Measurements from ENCODE around the gene RASA2.

The RASA2 gene

DNA sequence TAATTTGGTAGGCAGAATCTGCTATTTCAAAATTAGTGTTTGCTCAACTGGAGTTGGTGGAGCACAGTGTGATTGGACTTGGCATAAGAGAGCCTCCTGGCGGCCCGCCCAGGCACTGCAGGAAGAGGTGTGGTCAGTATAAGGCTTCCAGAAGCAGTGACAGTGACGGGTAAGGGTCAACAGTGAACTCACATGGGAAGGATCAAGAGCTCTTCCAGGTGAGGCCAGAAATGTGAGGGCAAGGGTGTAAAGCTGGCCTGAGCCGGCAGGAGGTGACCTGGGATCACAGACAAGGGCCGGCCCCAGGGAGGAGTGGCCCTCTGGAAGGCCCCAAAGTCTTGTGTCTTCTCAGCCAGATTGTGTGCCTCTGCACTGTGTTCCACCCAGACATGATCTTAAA is 158.1 kb downstream of the RASA2 start:
- Mint-ChIP-seq H3K27me3 (no peaks in the 10 kb centered on the region), H3K27ac (no peak overlapping the region), H3K4me3 (no peak overlapping the region), H3K9me3 (no peaks in the 10 kb centered on the region), H3K4me1 (no peaks in the 10 kb centered on the region)
- ATAC-seq (peak; percentile 88), DNase-seq (peak; percentile 66 to 71)

DNA sequence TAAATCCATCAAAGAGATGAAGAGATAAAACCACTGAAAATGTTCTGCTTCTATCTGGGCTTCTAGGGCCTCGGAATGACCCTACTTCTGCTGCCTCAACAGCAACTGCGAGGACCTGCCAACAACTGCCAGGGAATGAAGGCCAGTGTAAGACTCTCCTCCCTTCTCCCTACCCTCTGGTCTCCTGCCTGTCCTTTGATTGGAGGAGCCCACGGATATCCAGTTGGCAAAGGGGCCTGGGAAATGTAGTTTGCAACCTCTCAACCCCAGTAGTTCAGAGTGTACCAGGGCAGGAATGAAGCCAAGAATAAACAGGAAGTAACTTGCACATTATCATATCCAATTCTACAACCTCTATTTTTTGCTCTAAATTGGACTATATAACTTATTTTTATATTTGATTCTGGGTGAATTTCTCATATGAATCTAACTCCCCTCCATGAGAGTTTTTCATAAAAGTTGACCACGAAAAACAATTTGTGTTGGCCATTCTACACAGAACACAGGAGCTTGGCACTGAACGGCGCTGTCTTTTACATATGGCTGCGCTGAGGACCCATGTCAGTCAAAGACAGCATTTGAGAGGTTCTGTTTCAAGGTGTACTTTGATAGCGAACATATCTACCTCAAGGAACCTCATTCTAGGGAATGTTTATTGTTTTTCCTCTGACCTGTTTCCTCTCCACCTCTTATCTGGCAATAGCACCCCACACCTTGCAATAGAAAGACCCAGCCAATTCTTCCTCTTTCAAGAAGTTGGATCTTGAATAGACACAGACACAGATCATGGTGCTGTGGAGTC is 160.1 kb downstream of the RASA2 start:
- no peak overlapping the region for H3K4me3 Mint-ChIP-seq
- H3K4me1 Mint-ChIP-seq = no peaks in the 10 kb centered on the region
- H3K27ac Mint-ChIP-seq = no peak overlapping the region
- no peaks in the 10 kb centered on the region for H3K27me3 Mint-ChIP-seq
- no peaks in the 10 kb centered on the region for H3K9me3 Mint-ChIP-seq
- no peak for ATAC-seq
- DNase-seq = no peak

DNA sequence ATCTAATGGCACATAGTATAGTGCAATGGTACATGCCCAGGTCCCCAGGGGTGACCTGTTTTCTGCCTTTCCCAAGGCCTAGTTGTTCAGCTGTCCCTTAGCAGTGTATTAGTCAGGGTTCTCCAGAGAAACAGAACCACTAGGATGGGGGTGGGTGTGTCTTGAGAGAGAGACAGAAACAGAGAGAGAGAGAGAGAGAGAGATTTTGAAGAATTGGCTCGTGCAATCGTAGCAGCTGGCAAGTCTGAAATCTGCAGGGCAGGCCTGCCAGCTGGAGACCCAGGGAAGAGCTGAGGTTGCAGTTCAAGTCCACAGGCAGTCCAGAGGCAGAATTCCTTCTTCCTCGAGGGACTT is 160.7 kb downstream of the RASA2 start:
- ATAC-seq = no peak

DNA sequence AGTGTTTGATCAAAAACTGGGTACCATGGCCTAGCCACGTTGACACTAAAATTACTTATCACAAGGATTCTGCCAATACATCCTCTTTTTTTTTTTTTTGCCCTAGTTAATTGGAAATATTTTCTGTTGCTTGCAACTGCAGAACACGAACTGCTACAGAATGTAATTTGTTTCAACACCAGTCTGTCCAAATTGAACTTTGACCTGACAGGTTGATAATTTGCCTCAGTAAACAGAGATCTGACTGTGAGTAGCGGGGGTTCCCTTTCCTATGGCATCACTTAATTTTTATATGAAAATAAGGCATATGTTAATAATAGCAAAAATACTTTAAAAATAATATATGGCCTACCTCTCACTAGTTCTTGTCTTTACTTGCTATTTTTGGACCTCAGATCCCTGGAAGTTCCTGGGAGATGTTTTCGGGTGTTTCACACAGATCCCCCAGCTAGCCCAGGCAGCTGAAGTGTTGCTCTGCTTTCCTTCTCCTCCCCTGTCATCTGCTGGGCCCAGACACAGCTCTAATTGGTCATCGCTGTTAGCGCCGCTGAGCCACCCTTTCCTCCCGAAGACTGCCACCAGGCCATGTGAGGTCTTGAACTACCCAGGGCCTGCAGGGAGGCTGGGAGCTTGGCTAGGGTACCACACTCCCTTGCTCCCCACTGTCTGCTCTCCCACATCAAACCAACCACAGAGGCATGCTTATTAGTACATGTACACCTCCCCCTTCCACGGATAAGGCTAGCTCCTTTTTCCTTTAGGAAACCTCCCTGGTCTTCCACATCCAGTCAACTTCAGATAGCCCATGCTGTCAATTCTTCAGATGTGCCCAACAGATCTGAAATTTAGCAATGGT is 161.5 kb downstream of the RASA2 start:
- Mint-ChIP-seq H3K9me3 (no peaks in the 10 kb centered on the region), H3K27ac (peak overlapping the region in 1 of 2 donors; percentile 35), H3K27me3 (no peaks in the 10 kb centered on the region), H3K4me3 (no peak overlapping the region), H3K4me1 (no peaks in the 10 kb centered on the region)
- ATAC-seq (no peak), DNase-seq (no peak)

More for the DNA sequence above, 160.7 kb downstream of the RASA2 start:
- Mint-ChIP-seq H3K27me3 (no peaks in the 10 kb centered on the region), H3K4me1 (no peaks in the 10 kb centered on the region), H3K9me3 (no peaks in the 10 kb centered on the region), H3K4me3 (no peak overlapping the region), H3K27ac (no peak overlapping the region)
- no peak for DNase-seq

DNA sequence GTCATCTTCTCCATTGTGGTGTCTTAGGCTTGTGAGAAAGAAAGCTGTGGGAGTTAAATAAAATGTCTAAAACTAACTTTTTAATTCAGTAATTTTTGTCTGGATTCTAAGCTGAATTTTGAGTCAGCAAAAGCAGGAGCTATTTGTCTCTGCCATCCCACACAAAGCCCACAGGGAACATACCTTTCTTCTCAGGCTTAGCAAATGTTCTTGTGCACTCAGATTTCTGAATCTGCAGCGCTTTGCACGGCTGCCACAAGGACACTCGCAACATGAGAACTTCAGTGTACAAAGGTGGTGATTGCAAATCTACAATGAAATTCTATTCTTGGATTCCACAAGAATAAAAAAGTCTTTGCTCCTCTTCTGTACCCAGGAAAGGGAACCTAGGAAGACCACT is 163.0 kb downstream of the RASA2 start:
- Mint-ChIP-seq H3K27ac (no peak overlapping the region), H3K27me3 (no peaks in the 10 kb centered on the region), H3K4me3 (no peak overlapping the region), H3K4me1 (no peaks in the 10 kb centered on the region), H3K9me3 (no peaks in the 10 kb centered on the region)
- ATAC-seq (no peak), DNase-seq (no peak)

DNA sequence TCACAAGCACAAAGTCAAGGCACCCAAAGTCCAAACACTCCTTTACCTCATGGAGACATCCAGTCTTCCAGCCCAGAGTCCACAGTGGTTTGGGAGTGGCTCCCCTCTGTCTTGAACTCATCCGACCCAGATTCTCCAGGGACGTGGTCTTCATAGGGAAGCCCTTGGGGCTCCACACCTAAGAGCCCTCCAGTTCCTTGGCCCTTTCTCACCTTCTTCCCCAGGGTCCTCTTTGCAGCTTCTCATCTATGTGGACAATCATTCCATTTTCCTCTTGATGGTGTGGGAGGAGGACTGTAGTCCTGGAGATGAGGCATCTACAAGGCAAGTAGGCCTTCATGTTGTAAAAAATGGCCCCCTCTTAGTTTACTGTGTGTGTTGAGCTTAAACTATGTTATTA is 164.0 kb downstream of the RASA2 start:
- H3K27me3 Mint-ChIP-seq = no peaks in the 10 kb centered on the region
- H3K4me3 Mint-ChIP-seq = no peak overlapping the region
- H3K27ac Mint-ChIP-seq = no peak overlapping the region
- DNase-seq = no peak
- ATAC-seq = no peak
- no peaks in the 10 kb centered on the region for H3K9me3 Mint-ChIP-seq
- H3K4me1 Mint-ChIP-seq = no peaks in the 10 kb centered on the region

DNA sequence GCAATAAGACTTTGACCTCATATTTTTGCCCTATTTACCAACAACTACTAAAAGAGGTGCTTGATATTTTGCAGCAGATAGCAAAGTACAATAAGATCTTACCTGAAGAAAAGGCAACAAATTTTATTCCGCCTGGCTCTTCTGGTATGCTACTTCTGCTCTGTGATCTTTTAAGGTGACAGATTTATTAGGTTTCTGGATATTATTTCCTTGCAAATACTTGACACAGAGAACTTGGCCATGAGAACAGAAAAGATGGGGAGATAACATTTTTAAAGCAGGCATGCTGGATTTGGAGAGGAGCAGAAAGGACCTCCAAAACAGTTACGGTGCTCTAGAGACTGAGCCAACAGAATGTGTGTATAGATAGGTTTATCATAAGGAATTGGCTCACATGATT is 164.6 kb downstream of the RASA2 start:
- no peaks in the 10 kb centered on the region for H3K9me3 Mint-ChIP-seq

DNA sequence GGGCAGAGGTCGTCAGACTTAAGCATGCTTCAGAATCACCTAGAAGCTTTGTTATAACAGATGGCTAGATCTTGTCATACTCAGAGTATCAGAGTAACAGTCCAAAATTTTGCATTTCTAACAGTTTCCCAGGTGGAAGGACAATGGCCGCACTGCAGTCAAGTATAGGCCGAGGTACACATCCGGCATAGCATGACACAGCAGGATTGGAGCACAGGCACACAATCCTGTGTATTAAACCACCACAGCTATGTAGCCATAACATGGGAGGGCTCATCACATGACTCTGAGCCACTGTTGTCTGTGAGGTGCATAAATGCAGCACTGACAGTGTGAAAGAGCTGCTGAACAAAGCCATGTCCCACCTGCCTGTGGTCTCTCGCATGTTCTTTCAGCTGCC is 165.5 kb downstream of the RASA2 start:
- no peak for DNase-seq
- ATAC-seq = no peak
- H3K9me3 Mint-ChIP-seq = no peaks in the 10 kb centered on the region
- H3K4me3 Mint-ChIP-seq = no peak overlapping the region
- no peaks in the 10 kb centered on the region for H3K4me1 Mint-ChIP-seq
- H3K27ac Mint-ChIP-seq = no peak overlapping the region
- peaks cover 5% of the 10 kb centered on the region for H3K27me3 Mint-ChIP-seq

More for the DNA sequence above, 164.6 kb downstream of the RASA2 start:
- no peak overlapping the region for H3K27ac Mint-ChIP-seq
- DNase-seq = no peak
- H3K27me3 Mint-ChIP-seq = no peaks in the 10 kb centered on the region
- no peaks in the 10 kb centered on the region for H3K4me1 Mint-ChIP-seq
- H3K4me3 Mint-ChIP-seq = no peak overlapping the region
- no peak for ATAC-seq

DNA sequence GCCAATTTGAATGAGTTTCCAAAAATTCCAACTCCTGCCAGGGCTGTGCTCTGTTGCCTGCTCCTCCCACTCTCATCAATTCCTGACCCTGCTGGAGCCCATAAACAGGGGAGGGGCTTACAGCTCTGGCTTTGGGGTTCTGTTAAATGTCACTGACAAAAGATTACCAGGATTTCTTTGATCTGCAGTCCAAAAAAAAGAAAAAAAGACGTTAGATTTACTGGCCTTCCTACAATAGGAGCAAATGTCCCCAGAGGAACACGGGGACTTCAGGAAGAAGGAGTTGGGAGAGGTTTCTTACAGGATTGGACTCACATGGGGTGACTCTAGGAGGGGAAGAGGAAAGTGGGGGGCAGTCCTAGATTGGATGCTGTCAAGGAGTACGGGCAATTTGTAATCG is 167.0 kb downstream of the RASA2 start:
- H3K4me1 Mint-ChIP-seq = no peaks in the 10 kb centered on the region
- no peak for DNase-seq
- no peak for ATAC-seq
- H3K4me3 Mint-ChIP-seq = no peak overlapping the region
- H3K9me3 Mint-ChIP-seq = no peaks in the 10 kb centered on the region
- H3K27ac Mint-ChIP-seq = no peak overlapping the region
- H3K27me3 Mint-ChIP-seq = peaks cover 20% of the 10 kb centered on the region

DNA sequence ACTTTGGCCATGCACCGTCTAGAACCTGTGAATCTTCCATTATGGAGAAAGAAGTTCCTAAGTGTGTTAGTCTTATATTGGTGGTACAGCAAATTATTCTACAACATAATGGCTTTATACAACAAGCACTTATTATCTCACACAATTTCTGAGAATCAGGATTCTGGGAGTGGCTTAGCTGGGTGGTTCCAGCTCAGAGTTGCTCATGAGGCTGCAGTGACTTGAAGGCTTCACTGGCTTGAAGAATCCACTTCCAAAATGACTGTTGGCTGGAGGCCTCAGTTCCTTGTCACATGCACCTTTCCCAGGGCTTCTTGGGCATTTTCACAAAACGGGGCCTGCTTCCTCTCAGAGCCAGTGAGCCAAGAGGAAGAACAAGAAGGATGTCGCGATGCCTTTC is 169.0 kb downstream of the RASA2 start:
- Mint-ChIP-seq H3K9me3 (no peaks in the 10 kb centered on the region), H3K4me1 (peaks cover 13% of the 10 kb centered on the region), H3K4me3 (no peak overlapping the region), H3K27me3 (peaks cover 40% of the 10 kb centered on the region), H3K27ac (no peak overlapping the region)
- DNase-seq = no peak
- ATAC-seq = no peak

DNA sequence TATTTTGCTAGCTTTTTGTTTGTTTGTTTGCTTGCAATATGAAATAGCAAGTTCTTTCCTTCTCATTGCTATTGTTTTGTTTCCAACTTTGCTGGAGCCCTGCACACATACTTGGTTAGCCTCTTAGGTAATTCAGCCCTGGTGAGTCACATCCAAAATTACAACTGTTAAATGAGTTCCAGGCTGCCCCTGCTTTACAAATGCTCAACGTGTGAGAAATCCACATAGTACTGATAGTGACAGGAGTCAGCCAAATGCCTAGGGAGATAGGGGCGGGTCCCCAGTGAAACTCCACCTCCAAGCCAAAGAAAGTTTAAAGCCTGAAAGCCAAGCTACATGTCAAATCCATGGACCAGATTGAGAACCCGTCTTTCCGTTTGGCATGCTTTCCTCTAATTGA is 169.9 kb downstream of the RASA2 start:
- ATAC-seq = no peak
- Mint-ChIP-seq H3K27ac (no peak overlapping the region), H3K4me1 (peaks cover 13% of the 10 kb centered on the region), H3K9me3 (no peaks in the 10 kb centered on the region), H3K4me3 (no peak overlapping the region), H3K27me3 (peaks cover 50% of the 10 kb centered on the region)
- no peak for DNase-seq

DNA sequence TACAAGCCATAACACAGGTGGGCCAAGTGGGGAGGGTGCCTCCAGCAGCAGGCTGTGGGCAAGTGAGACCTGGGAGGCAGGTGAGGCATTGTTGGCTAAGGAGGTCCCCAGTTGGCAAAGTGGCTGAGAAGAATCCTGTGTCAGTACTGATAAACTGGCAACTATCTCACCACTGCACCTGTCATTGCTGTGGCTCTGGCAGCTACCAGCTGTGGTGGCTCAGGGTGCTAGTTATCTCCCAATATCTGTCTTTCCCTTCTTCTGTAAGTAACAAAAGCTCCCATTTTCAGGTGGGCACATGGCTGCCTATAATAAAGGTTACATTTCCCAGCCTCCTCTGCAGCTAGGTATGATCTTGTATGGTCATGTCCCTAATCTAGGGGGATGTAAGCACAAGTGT is 170.7 kb downstream of the RASA2 start:
- no peak overlapping the region for H3K4me3 Mint-ChIP-seq
- H3K27ac Mint-ChIP-seq = no peak overlapping the region

DNA sequence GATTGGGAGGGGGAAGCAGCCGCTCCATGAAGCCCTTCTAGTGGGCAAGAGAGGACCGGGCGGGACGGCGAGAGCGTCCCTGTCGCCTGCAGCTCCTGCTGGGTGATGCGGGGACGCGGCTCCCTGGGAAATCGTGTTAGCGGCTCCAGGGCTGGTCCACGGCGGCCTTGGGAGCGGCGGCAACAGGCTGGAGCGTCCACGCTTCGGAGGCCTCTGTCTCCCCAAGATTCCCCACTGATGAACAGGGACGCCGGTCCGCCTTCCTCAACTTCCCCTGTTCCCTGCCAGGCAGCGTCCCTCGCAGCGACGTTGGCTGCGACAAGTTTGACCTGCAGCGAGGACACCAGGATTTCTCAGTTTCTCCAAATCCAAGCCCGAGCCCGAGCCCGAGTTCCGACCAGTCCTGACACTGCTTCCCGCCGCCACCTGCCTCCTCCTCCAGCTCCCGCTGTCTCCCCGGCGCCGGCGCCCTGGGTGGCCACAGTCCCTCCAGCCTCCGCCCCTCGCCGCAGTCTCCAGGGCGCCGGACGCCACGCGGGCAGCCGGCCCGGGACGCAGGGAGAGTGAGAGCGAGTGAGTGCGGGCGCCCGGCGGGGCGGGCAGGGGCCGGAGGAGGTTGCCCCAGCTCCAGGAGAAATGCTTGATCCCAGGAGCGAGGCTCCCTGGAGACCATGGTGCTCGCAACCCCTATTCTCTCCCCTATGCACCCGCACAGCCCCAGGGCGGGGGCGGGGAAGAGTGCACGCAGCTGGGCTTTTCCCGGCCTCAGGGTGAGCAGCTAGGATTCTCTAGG is 173.2 kb downstream of the RASA2 start:
- Mint-ChIP-seq H3K4me1 (peaks cover 13% of the 10 kb centered on the region), H3K9me3 (no peaks in the 10 kb centered on the region), H3K4me3 (peak overlapping the region; percentile 59 to 77), H3K27me3 (peaks cover 82% of the 10 kb centered on the region), H3K27ac (no peak overlapping the region)
- DNase-seq (no peak), ATAC-seq (peak; percentile 50)

More for the DNA sequence above, 170.7 kb downstream of the RASA2 start:
- Mint-ChIP-seq H3K27me3 (peaks cover 57% of the 10 kb centered on the region), H3K4me1 (peaks cover 13% of the 10 kb centered on the region), H3K9me3 (no peaks in the 10 kb centered on the region)
- no peak for DNase-seq
- no peak for ATAC-seq

DNA sequence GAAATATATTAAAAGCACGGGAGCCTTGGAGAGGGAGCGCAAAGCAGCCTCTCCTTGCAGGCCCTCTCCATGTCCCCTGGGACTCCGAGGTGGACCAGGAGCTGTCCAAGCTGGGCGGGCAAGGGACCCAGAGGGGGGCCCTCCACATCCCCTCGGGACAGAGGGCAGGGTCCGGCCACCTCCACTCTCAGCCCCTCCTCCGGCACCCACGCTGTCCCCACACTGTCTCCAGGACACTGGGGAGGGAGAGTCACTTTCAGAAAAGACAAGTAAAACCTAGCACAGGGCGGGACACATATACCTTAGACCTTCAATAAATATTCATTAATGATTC is 173.8 kb downstream of the RASA2 start:
- peaks cover 13% of the 10 kb centered on the region for H3K4me1 Mint-ChIP-seq
- no peak for DNase-seq
- ATAC-seq = peak; percentile 52
- no peaks in the 10 kb centered on the region for H3K9me3 Mint-ChIP-seq
- peaks cover 82% of the 10 kb centered on the region for H3K27me3 Mint-ChIP-seq
- no peak overlapping the region for H3K27ac Mint-ChIP-seq
- H3K4me3 Mint-ChIP-seq = peak overlapping the region in 1 of 2 donors; percentile 77

DNA sequence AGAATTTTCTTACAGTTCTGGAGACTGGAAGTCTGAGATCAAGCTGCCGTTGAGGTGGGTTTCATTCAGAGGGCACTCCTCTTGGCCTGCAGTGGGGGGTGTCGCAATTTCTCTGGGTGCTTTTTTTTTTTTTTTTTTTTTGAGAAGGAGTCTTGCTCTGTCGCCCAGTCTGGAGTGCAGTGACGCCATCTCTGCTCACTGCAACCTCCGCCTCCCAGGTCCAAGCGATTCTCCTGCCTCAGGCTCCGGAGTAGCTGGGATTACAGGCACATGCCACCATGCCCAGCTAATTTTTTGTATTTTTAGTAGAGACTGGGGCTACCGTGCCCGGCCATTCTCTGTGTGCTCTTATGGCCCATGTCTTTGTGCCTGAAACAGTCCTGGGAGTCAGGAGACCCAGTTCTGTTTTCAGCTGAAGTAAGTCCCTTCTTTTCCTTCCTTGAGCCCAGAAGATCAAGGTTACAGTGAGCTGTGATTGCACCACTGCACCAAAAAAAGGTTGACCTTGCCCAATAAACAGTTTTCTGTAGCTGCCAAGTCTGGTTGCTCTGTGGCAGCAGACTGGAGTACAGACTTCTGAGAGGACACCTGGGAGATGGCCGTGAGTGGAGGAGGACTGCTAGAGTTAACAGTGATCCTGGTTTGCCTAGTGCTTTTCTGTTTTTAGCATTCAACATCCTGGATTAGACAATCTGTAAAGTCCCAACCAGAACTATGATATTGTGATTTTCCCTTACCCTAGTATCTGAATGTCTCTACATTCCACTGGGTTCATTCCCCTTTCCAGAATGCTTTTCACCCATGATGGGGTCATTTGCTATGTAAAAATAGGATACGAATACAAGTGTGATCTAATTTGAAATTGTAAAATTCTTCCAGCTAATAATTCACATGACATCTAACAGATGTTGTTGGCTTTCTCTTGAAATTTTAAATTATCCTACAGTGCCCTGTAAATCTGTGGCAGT is 174.7 kb downstream of the RASA2 start:
- no peak for DNase-seq
- Mint-ChIP-seq H3K27ac (no peak overlapping the region), H3K4me3 (no peak overlapping the region), H3K4me1 (peaks cover 13% of the 10 kb centered on the region), H3K9me3 (no peaks in the 10 kb centered on the region), H3K27me3 (peaks cover 82% of the 10 kb centered on the region)
- ATAC-seq = no peak
